WTC11 (cell line): ENCODE measurements around the gene ITGB4. TPM values are rescaled to one million over a fixed set of nuclear protein-coding genes. Genes with fewer than 3 reads are reported as not detected.

ENCODE experiments used
- ATAC-seq: fragments of 200-7000 bp; cut with Tn5 transposase; 2 replicates; pipeline ENCODE4 v1.10.0; 2021; ENCODE audit warnings: mild to moderate bottlenecking, moderate library complexity
- CTCF ChIA-PET: fragments of 300-600 bp; sonication (Branson Sonifier 250); formaldehyde crosslinking; loops from one replicate; lab custom pipeline; 2021; ENCODE audit warnings: antibody characterized with exemption; lab: Charles Lee
- POLR2A ChIA-PET: fragments of 350-600 bp; sonication (Branson Sonifier 250); formaldehyde crosslinking; loops from one replicate; lab custom pipeline; 2021; ENCODE audit warnings: antibody characterized with exemption; lab: Charles Lee
- DNase-seq: peaks from one replicate; pipeline ENCODE4 v3.0.0; 2021; ENCODE audit warnings: low spot score
- H3K27ac Mint-ChIP-seq: 2 replicates; pipeline ENCODE4 v1.8.0; 2021; ENCODE audit warnings: mixed read lengths
- H3K27me3 Mint-ChIP-seq: 2 replicates; pipeline ENCODE4 v1.8.0; 2021; ENCODE audit warnings: low read depth, mild to moderate bottlenecking, moderate library complexity, mixed read lengths
- H3K36me3 Mint-ChIP-seq: 2 replicates; pipeline ENCODE4 v1.8.0; 2021; ENCODE audit warnings: mixed read lengths
- H3K4me1 Mint-ChIP-seq: 2 replicates; pipeline ENCODE4 v1.8.0; 2022; ENCODE audit warnings: mixed read lengths
- H3K4me3 Mint-ChIP-seq: 2 replicates; pipeline ENCODE4 v1.8.0; 2021; ENCODE audit warnings: mild to moderate bottlenecking, moderate library complexity, mixed read lengths
- H3K9me3 Mint-ChIP-seq: 2 replicates; pipeline ENCODE4 v1.8.0; 2021; ENCODE audit warnings: mixed read lengths
- CREB1 ChIP-seq: sonication (generic); formaldehyde crosslinking; IDR thresholded peaks from 2 replicates; pipeline ENCODE4 v1.8.0; 2023; ENCODE audit warnings: mild to moderate bottlenecking, missing genetic modification reagents
- CTCF ChIP-seq: fragments of 200-600 bp; IDR thresholded peaks from 2 replicates; pipeline ENCODE4 v1.8.0; 2022; ENCODE audit warnings: antibody characterized with exemption
- ELF4 ChIP-seq: sonication (generic); formaldehyde crosslinking; IDR thresholded peaks from 2 replicates; pipeline ENCODE4 v1.8.1; 2022; ENCODE audit warnings: low read depth, mild to moderate bottlenecking, moderate library complexity, missing genetic modification reagents
- GABPB1 ChIP-seq: sonication (generic); formaldehyde crosslinking; IDR thresholded peaks from 2 replicates; pipeline ENCODE4 v1.8.1; 2023; ENCODE audit warnings: mild to moderate bottlenecking, missing genetic modification reagents
- GRHL2 ChIP-seq: fragments of 250-450 bp; sonication (Bioruptor Pico); IDR thresholded peaks from 2 replicates; pipeline ENCODE4 v1.8.0; 2022; ENCODE audit warnings: mild to moderate bottlenecking, moderate library complexity; ENCODE audit not compliant: insufficient replicate concordance, severe bottlenecking
- GTF2I ChIP-seq: fragments of 250-450 bp; sonication (Bioruptor Pico); conservative IDR thresholded peaks from 2 replicates; pipeline ENCODE4 v1.4.0; 2021; ENCODE audit warnings: mild to moderate bottlenecking
- JAZF1 ChIP-seq: fragments of 250-450 bp; sonication (Bioruptor Pico); IDR thresholded peaks from 2 replicates; pipeline ENCODE4 v1.9.0; 2021; ENCODE audit warnings: moderate library complexity, mild to moderate bottlenecking, inconsistent platforms
- MYBL2 ChIP-seq: sonication (generic); formaldehyde crosslinking; IDR thresholded peaks from 2 replicates; pipeline ENCODE4 v1.8.1; 2023; ENCODE audit warnings: mild to moderate bottlenecking, moderate library complexity, missing genetic modification reagents
- NR1H2 ChIP-seq: sonication (generic); formaldehyde crosslinking; IDR thresholded peaks from 2 replicates; pipeline ENCODE4 v1.9.0; 2021; ENCODE audit warnings: mild to moderate bottlenecking, moderate library complexity, missing genetic modification reagents
- NR3C1 ChIP-seq: sonication (generic); formaldehyde crosslinking; conservative IDR thresholded peaks from 2 replicates; pipeline ENCODE4 v1.8.1; 2023; ENCODE audit warnings: low read depth, mild to moderate bottlenecking, missing genetic modification reagents
- RORB ChIP-seq: fragments of 250-450 bp; sonication (Bioruptor Pico); IDR thresholded peaks from 2 replicates; pipeline ENCODE4 v1.9.0; 2021; ENCODE audit warnings: mild to moderate bottlenecking
- TEAD4 ChIP-seq: sonication (generic); formaldehyde crosslinking; IDR thresholded peaks from 2 replicates; pipeline ENCODE4 v1.8.0; 2022; ENCODE audit warnings: mild to moderate bottlenecking, missing genetic modification reagents
- ZMAT4 ChIP-seq: fragments of 250-450 bp; sonication (Bioruptor Pico); IDR thresholded peaks from 2 replicates; pipeline ENCODE4 v1.9.0; 2021; ENCODE audit warnings: mild to moderate bottlenecking
- ZNF232 ChIP-seq: sonication (generic); formaldehyde crosslinking; IDR thresholded peaks from 2 replicates; pipeline ENCODE4 v1.8.0; 2022; ENCODE audit warnings: mild to moderate bottlenecking, missing genetic modification reagents
- ZNF396 ChIP-seq: fragments of 250-450 bp; sonication (Bioruptor Pico); IDR thresholded peaks from 2 replicates; pipeline ENCODE4 v1.8.0; 2021; ENCODE audit warnings: mild to moderate bottlenecking, moderate library complexity, borderline replicate concordance
- total RNA-seq: library from RNA; stranded (reverse); gene quantifications from 3 replicates; pipeline ENCODE4 v1.2.3, GENCODE V29; 2021
- TF ChIP-seq, protein P1 (sequence below): fragments of 250-450 bp; sonication (Bioruptor Pico); conservative IDR thresholded peaks from 2 replicates; pipeline ENCODE4 v1.9.0; 2021; ENCODE audit warnings: mild to moderate bottlenecking
- TF ChIP-seq, protein P2 (sequence below): fragments of 250-450 bp; sonication (Bioruptor Pico); IDR thresholded peaks from 2 replicates; pipeline ENCODE4 v1.9.0; 2021; ENCODE audit warnings: mild to moderate bottlenecking, borderline replicate concordance
- TF ChIP-seq, protein P3 (sequence below): sonication (generic); formaldehyde crosslinking; IDR thresholded peaks from 2 replicates; pipeline ENCODE4 v1.8.1; 2023; ENCODE audit warnings: mild to moderate bottlenecking, missing genetic modification reagents, borderline replicate concordance

ITGB4 gene
- total RNA-seq, 1 experiment from 2014 or later: 9.5 TPM

- Mint-ChIP-seq H3K4me1 (no peaks in the 10 kb centered on the region), H3K4me3 (no peak overlapping the region), H3K27ac (no peak overlapping the region), H3K27me3 (no peaks in the 10 kb centered on the region), H3K9me3 (no peaks in the 10 kb centered on the region), H3K36me3 (no peaks in the 10 kb centered on the region)
- DNase-seq: no peak
- CTCF ChIA-PET: interaction anchor here (1.5 to 13.2 kb wide), 4 partner anchors 21 to 94 kb away, joined by 4 to 105 read pairs (median 18); partner anchors contain the start of gene SMIM5
- POLR2A ChIA-PET: interaction anchor here (1.1 kb wide), 1 partner anchor 103 kb away, joined by 3 read pairs; no protein-coding TSS in a partner anchor
- no peak for ATAC-seq
- TF ChIP-seq NR3C1 (CRISPR knock-in tag) (no peak), ZNF232 (CRISPR knock-in tag) (no peak), CTCF (no peak), JAZF1 (CRISPR knock-in tag) (no peak), GRHL2 (no peak), MYBL2 (CRISPR knock-in tag) (no peak), CREB1 (CRISPR knock-in tag) (no peak)
- TF ChIP-seq, protein P1, sequence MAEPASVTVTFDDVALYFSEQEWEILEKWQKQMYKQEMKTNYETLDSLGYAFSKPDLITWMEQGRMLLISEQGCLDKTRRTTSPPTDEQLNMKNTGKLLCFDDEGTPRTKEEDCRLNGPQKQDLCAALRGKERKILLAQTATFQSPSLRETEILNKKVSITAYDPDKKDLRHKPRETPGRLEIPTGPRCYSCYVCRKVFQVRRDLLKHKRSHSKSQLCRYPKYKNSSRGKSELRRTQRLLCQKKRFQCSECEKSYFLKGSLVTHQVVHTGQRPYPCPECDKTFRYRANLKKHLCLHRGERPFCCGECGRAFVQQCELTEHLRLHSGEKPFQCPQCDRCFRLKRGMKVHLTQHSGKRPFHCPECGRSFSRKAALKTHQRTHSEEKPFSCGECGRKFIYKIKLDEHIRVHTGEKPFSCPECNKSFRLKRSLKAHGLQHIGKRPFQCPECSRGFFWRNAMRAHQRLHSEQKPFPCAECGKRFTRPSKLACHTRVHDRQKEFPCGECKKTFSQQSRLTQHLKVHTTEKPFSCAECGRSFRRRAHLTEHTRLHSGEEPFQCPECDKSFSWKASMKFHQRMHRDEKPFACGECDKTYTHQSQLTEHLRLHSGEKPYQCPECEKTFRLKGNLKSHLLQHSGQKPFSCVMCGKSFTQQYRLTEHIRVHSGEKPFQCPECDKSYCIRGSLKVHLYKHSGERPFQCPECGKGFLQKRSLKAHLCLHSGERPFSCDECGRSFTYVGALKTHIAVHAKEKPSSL (CRISPR knock-in tag): no peak
Measured at GRCh38 chr17:75727391-75727790, 6.1 kb downstream of the ITGB4 start.

GRCh38 chr17:75729351-75729750 is 8.1 kb downstream of the ITGB4 start:
- no peak for ATAC-seq
- Mint-ChIP-seq H3K9me3 (no peaks in the 10 kb centered on the region), H3K27me3 (no peaks in the 10 kb centered on the region), H3K4me3 (no peak overlapping the region)
- POLR2A ChIA-PET: no interaction called here
- TF ChIP-seq NR3C1 (CRISPR knock-in tag): no peak
- TF ChIP-seq GRHL2: no peak
- TF ChIP-seq GTF2I: no peak
- TF ChIP-seq ELF4 (CRISPR knock-in tag): no peak
- no peak for TF ChIP-seq RORB (CRISPR knock-in tag)
- no peak for TF ChIP-seq TEAD4 (CRISPR knock-in tag)
- TF ChIP-seq, all 79 proteins: peak for 0
- Mint-ChIP-seq H3K36me3 (no peaks in the 10 kb centered on the region), H3K27ac (0 out of 2 replicates have a peak overlapping the region, but pooled peaks have one; percentile 32), H3K4me1 (no peaks in the 10 kb centered on the region)
- CTCF ChIA-PET: interaction anchor here (0.7 to 13.2 kb wide), 11 partner anchors 8 to 141 kb away, joined by 3 to 105 read pairs (median 5); partner anchors contain the start of genes GALK1, ITGB4 and SMIM5
- DNase-seq: no peak

DNA sequence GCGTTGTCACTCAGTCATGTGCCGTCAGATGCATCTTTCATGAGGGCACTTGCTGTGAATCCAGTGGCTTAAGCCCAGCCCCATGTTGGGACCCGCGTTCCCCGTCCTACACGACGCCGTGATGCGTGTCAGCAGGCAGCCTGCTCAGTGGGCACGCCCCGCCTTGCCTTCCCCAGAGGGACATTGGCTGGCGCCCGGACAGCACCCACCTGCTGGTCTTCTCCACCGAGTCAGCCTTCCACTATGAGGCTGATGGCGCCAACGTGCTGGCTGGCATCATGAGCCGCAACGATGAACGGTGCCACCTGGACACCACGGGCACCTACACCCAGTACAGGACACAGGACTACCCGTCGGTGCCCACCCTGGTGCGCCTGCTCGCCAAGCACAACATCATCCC is 8.8 kb downstream of the ITGB4 start:
- ATAC-seq (no peak), DNase-seq (no peak)
- H3K4me3 Mint-ChIP-seq: no peak overlapping the region
- POLR2A ChIA-PET: no interaction called here
- no peak overlapping the region for H3K27ac Mint-ChIP-seq
- H3K9me3 Mint-ChIP-seq: no peaks in the 10 kb centered on the region
- H3K36me3 Mint-ChIP-seq: no peaks in the 10 kb centered on the region
- CTCF ChIA-PET: interaction anchor here (0.7 to 13.2 kb wide), 10 partner anchors 8 to 141 kb away, joined by 3 to 105 read pairs (median 4); partner anchors contain the start of genes GALK1, ITGB4 and SMIM5
- no peaks in the 10 kb centered on the region for H3K4me1 Mint-ChIP-seq
- no peaks in the 10 kb centered on the region for H3K27me3 Mint-ChIP-seq
- TF ChIP-seq, protein P2, sequence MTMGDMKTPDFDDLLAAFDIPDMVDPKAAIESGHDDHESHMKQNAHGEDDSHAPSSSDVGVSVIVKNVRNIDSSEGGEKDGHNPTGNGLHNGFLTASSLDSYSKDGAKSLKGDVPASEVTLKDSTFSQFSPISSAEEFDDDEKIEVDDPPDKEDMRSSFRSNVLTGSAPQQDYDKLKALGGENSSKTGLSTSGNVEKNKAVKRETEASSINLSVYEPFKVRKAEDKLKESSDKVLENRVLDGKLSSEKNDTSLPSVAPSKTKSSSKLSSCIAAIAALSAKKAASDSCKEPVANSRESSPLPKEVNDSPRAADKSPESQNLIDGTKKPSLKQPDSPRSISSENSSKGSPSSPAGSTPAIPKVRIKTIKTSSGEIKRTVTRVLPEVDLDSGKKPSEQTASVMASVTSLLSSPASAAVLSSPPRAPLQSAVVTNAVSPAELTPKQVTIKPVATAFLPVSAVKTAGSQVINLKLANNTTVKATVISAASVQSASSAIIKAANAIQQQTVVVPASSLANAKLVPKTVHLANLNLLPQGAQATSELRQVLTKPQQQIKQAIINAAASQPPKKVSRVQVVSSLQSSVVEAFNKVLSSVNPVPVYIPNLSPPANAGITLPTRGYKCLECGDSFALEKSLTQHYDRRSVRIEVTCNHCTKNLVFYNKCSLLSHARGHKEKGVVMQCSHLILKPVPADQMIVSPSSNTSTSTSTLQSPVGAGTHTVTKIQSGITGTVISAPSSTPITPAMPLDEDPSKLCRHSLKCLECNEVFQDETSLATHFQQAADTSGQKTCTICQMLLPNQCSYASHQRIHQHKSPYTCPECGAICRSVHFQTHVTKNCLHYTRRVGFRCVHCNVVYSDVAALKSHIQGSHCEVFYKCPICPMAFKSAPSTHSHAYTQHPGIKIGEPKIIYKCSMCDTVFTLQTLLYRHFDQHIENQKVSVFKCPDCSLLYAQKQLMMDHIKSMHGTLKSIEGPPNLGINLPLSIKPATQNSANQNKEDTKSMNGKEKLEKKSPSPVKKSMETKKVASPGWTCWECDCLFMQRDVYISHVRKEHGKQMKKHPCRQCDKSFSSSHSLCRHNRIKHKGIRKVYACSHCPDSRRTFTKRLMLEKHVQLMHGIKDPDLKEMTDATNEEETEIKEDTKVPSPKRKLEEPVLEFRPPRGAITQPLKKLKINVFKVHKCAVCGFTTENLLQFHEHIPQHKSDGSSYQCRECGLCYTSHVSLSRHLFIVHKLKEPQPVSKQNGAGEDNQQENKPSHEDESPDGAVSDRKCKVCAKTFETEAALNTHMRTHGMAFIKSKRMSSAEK (CRISPR knock-in tag): no peak
- TF ChIP-seq NR1H2 (CRISPR knock-in tag) (no peak), ZMAT4 (CRISPR knock-in tag) (no peak), ZNF396 (CRISPR knock-in tag) (no peak), GABPB1 (no peak)
- TF ChIP-seq, protein P3, sequence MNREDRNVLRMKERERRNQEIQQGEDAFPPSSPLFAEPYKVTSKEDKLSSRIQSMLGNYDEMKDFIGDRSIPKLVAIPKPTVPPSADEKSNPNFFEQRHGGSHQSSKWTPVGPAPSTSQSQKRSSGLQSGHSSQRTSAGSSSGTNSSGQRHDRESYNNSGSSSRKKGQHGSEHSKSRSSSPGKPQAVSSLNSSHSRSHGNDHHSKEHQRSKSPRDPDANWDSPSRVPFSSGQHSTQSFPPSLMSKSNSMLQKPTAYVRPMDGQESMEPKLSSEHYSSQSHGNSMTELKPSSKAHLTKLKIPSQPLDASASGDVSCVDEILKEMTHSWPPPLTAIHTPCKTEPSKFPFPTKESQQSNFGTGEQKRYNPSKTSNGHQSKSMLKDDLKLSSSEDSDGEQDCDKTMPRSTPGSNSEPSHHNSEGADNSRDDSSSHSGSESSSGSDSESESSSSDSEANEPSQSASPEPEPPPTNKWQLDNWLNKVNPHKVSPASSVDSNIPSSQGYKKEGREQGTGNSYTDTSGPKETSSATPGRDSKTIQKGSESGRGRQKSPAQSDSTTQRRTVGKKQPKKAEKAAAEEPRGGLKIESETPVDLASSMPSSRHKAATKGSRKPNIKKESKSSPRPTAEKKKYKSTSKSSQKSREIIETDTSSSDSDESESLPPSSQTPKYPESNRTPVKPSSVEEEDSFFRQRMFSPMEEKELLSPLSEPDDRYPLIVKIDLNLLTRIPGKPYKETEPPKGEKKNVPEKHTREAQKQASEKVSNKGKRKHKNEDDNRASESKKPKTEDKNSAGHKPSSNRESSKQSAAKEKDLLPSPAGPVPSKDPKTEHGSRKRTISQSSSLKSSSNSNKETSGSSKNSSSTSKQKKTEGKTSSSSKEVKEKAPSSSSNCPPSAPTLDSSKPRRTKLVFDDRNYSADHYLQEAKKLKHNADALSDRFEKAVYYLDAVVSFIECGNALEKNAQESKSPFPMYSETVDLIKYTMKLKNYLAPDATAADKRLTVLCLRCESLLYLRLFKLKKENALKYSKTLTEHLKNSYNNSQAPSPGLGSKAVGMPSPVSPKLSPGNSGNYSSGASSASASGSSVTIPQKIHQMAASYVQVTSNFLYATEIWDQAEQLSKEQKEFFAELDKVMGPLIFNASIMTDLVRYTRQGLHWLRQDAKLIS (CRISPR knock-in tag): no peak
